Ectodermal cell (in vitro differentiated cells): Measurements from ENCODE around the gene ZNF385B.
"Not testable (repeated sequence)": the region's sequence is repeated elsewhere in the genome, so short reads cannot be mapped to it uniquely, and the experiment has no call there.

Experiments used
- H3K27ac ChIP-seq: 2 replicates; pipeline ENCODE4 v1.7.0; 2013; ENCODE audit warnings: mild to moderate bottlenecking, low read depth, low read length; ENCODE audit not compliant: insufficient read depth, poor library complexity, severe bottlenecking
- H3K27me3 ChIP-seq: 2 replicates; pipeline ENCODE4 v1.7.0; 2013; ENCODE audit warnings: mild to moderate bottlenecking, low read length; ENCODE audit not compliant: insufficient read depth, control insufficient read depth, poor library complexity, severe bottlenecking
- H3K36me3 ChIP-seq: one replicate; pipeline ENCODE4 v1.7.0; 2013; ENCODE audit warnings: low read length; ENCODE audit not compliant: control insufficient read depth, insufficient read depth
- H3K4me1 ChIP-seq: one replicate; pipeline ENCODE4 v1.7.0; 2013; ENCODE audit warnings: low read length; ENCODE audit not compliant: control insufficient read depth, insufficient read depth
- H3K4me3 ChIP-seq: 2 replicates; pipeline ENCODE4 v1.7.0; 2013; ENCODE audit warnings: low read depth, low read length, control low read depth; ENCODE audit not compliant: insufficient read depth
- H3K9me3 ChIP-seq: 2 replicates; pipeline ENCODE4 v1.7.0; 2013; ENCODE audit warnings: mild to moderate bottlenecking, low read length, moderate library complexity; ENCODE audit not compliant: control insufficient read depth
- WGBS, 2 experiments: methylation state at CpG; one replicate each; pipeline ENCODE4 v1.1.7; 2013; ENCODE audit warnings: missing lambda C conversion rate in 2 of 2; 5-methylcytosine and 5-hydroxymethylcytosine counted together

The ZNF385B gene

DNA sequence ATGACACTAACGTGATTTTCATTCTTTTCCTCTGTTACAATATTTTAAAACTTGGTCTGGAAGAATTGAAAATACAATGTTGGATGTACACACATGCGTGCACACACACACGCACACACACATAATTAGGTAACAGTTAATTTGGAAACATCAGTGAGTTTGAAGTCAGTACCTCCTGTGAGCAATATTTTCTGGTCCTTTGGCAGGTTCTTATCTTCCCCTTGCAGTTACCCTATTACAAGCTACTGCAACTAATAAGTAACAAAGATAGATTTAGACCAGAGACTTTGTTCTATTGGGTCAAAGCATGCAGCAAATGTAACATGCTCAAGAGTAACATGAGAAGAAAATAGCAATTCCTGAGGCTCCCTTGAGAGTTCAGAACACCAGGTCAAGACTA lies 73.3 kb downstream of the ZNF385B start:
- Histone ChIP-seq H3K36me3 (no peaks in the 10 kb centered on the region), H3K4me3 (no peak overlapping the region), H3K27ac (no peak overlapping the region), H3K9me3 (no peaks in the 10 kb centered on the region), H3K4me1 (no peaks in the 10 kb centered on the region), H3K27me3 (no peaks in the 10 kb centered on the region)
- 83 to 92% methylated on average over 2 to 3 of the region's 3 CpGs for WGBS, 2 experiments

DNA sequence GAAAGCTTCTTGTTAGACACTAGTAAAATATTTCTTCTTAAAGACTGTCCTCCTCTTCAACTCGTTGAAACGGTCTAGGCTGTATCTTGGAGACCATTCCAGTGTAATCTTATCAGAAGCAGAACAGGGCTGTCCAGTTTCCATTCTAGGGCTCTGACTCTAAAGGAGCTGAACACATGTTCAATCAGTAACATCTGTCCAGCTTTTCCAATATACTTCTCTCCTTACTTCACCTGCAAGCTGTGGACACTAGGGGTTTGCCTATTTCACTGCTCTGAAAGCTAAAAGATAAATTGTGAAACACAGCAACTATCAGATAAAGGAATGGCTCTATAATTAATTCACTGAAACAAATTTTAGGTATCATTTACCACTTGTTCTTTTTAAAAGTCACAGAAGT lies 73.8 kb downstream of the ZNF385B start:
- no peak overlapping the region for H3K27ac ChIP-seq
- 92 to 95% methylated on average over 2 of the region's 2 CpGs for WGBS, 2 experiments
- no peaks in the 10 kb centered on the region for H3K4me1 ChIP-seq
- no peaks in the 10 kb centered on the region for H3K9me3 ChIP-seq
- no peak overlapping the region for H3K4me3 ChIP-seq
- no peaks in the 10 kb centered on the region for H3K36me3 ChIP-seq
- no peaks in the 10 kb centered on the region for H3K27me3 ChIP-seq

- Histone ChIP-seq H3K4me1 (no peaks in the 10 kb centered on the region), H3K36me3 (no peaks in the 10 kb centered on the region), H3K27me3 (no peaks in the 10 kb centered on the region), H3K27ac (no peak overlapping the region), H3K4me3 (no peak overlapping the region), H3K9me3 (no peaks in the 10 kb centered on the region)
- 100% methylated on average over 1 of the region's 1 CpG for WGBS, 2 experiments
Measured at GRCh38 chr2:179785902-179786301, 75.5 kb downstream of the ZNF385B start.

GRCh38 chr2:179782346-179782745 lies 79.1 kb downstream of the ZNF385B start:
- 100% methylated on average over 1 to 2 of the region's 2 CpGs for WGBS, 2 experiments

DNA sequence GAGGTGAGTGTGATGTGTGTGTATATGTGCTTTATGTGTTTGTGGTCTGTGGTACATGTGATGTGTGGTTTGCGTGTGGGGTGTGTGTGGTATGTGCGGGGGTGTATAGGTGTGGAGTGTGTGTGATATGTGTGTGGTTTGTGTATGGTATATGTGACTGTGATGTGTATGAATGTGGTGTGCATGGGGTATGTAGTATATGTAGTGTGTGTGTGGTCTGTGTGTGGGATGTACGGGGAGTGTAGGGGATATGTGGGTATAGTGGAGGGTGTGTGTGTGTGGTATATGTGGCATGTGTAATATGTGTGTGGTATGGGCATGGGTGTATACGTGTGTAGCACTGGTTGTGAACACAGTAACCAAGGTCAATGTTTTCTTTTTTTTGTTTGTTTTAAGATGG lies 87.4 kb downstream of the ZNF385B start:
- WGBS, 2 experiments: 88 to 94% methylated on average over 4 of the region's 4 CpGs
- H3K4me1 ChIP-seq: no peaks in the 10 kb centered on the region
- H3K36me3 ChIP-seq: no peaks in the 10 kb centered on the region
- no peaks in the 10 kb centered on the region for H3K9me3 ChIP-seq
- H3K4me3 ChIP-seq: no peak overlapping the region
- no peak overlapping the region for H3K27ac ChIP-seq
- H3K27me3 ChIP-seq: no peaks in the 10 kb centered on the region

More at GRCh38 chr2:179782346-179782745, 79.1 kb downstream of the ZNF385B start:
- H3K27me3 ChIP-seq, H3K4me1 ChIP-seq, H3K9me3 ChIP-seq, H3K27ac ChIP-seq, H3K4me3 ChIP-seq, H3K36me3 ChIP-seq: not testable (repeated sequence)

GRCh38 chr2:179772346-179772745 lies 89.1 kb downstream of the ZNF385B start:
- 89 to 100% methylated on average over 1 of the region's 1 CpG for WGBS, 2 experiments
- H3K27me3 ChIP-seq: no peaks in the 10 kb centered on the region
- H3K4me3 ChIP-seq: no peak overlapping the region
- no peak overlapping the region for H3K27ac ChIP-seq
- H3K9me3 ChIP-seq: no peaks in the 10 kb centered on the region
- H3K36me3 ChIP-seq: no peaks in the 10 kb centered on the region
- no peaks in the 10 kb centered on the region for H3K4me1 ChIP-seq

DNA sequence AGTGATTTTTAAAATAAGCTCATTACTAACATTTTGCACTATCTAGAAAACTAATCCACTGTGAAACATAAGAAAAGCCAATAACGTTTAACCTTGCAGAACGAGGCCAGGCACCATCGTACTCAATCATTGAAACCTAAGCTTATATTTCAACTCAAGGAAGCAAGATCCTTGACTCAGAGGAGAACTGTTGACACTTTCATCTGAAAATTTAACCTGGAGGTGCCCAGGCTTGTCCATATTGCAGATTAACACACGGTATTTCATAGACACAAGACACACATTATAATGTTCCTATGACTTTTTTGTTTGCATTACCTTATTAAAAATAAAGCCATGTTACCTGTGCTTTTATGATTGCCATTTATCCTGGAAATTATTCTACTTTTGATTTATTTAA lies 89.6 kb downstream of the ZNF385B start:
- 91 to 93% methylated on average over 4 of the region's 4 CpGs for WGBS, 2 experiments

GRCh38 chr2:179770029-179770428 lies 91.4 kb downstream of the ZNF385B start:
- Histone ChIP-seq H3K4me3 (no peak overlapping the region), H3K36me3 (no peaks in the 10 kb centered on the region), H3K4me1 (no peaks in the 10 kb centered on the region), H3K9me3 (no peaks in the 10 kb centered on the region), H3K27ac (no peak overlapping the region), H3K27me3 (no peaks in the 10 kb centered on the region)
- 75 to 80% methylated on average over 1 of the region's 1 CpG for WGBS, 2 experiments

More for the DNA sequence above, 89.6 kb downstream of the ZNF385B start:
- Histone ChIP-seq H3K9me3 (no peaks in the 10 kb centered on the region), H3K27me3 (no peaks in the 10 kb centered on the region), H3K4me1 (no peaks in the 10 kb centered on the region), H3K4me3 (no peak overlapping the region), H3K27ac (no peak overlapping the region), H3K36me3 (no peaks in the 10 kb centered on the region)

- 92 to 94% methylated on average over 8 of the region's 8 CpGs for WGBS, 2 experiments
- H3K27me3 ChIP-seq: no peaks in the 10 kb centered on the region
- H3K36me3 ChIP-seq: no peaks in the 10 kb centered on the region
- H3K4me1 ChIP-seq: no peaks in the 10 kb centered on the region
- no peaks in the 10 kb centered on the region for H3K9me3 ChIP-seq
- no peak overlapping the region for H3K27ac ChIP-seq
- no peak overlapping the region for H3K4me3 ChIP-seq
Measured at GRCh38 chr2:179769323-179769722, 92.1 kb downstream of the ZNF385B start.

GRCh38 chr2:179768765-179769164 lies 92.6 kb downstream of the ZNF385B start:
- 90 to 92% methylated on average over 1 of the region's 1 CpG for WGBS, 2 experiments
- H3K27ac ChIP-seq: no peak overlapping the region
- H3K4me3 ChIP-seq: no peak overlapping the region
- no peaks in the 10 kb centered on the region for H3K36me3 ChIP-seq
- no peaks in the 10 kb centered on the region for H3K9me3 ChIP-seq
- no peaks in the 10 kb centered on the region for H3K4me1 ChIP-seq
- no peaks in the 10 kb centered on the region for H3K27me3 ChIP-seq

DNA sequence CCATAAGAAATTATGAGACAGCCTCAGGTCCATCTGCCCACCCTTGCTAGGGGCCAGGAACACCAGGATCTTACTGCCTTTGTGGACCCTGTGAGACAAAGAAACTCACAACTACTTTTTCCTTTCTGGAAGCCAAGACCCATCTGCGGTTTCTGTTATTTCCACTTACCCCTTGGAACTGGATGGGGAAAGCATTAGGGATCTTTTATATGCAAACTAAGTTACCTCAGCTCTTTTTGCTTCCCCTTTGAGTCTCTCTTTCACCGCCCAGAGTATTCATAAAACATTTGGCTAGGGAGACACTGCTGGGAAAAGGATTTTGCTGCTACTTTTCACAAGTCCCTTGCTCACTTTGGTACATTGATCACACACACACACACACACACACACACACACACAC lies 95.7 kb downstream of the ZNF385B start:
- Histone ChIP-seq H3K36me3 (no peaks in the 10 kb centered on the region), H3K4me3 (no peak overlapping the region), H3K27me3 (no peaks in the 10 kb centered on the region), H3K9me3 (no peaks in the 10 kb centered on the region), H3K27ac (peak overlapping the region; percentile 8), H3K4me1 (no peaks in the 10 kb centered on the region)
- WGBS, 2 experiments: 28% methylated on average over 2 of the region's 2 CpGs
